Transverse colon (tissue), 4 donors: ENCODE results near the gene TMEM255B. TPM values are rescaled to one million over a fixed set of nuclear protein-coding genes. Genes with fewer than 3 reads are reported as not detected.

Experiments
- DNase-seq: peaks from one replicate; pipeline ENCODE4 v3.0.0-alpha.2; 2019
- H3K27ac ChIP-seq, 4 donors: fragments of 200-600 bp; sonication (generic); 2 replicates each; pipeline ENCODE4 v1.5.1; 2016 to 2018; ENCODE audit warnings: inconsistent platforms in 4 of 4
- H3K27me3 ChIP-seq: fragments of 200-600 bp; sonication (generic); 2 replicates; pipeline ENCODE4 v1.5.1; 2017; ENCODE audit warnings: inconsistent platforms
- H3K36me3 ChIP-seq, 4 donors: fragments of 200-600 bp; sonication (generic); 2 replicates each; pipeline ENCODE4 v1.5.1; 2017 to 2019; ENCODE audit warnings: inconsistent platforms in 4 of 4
- H3K4me1 ChIP-seq, 4 donors: fragments of 200-600 bp; sonication (generic); 2 replicates each; pipeline ENCODE4 v1.5.1; 2017 to 2020; ENCODE audit warnings: inconsistent platforms in 4 of 4
- H3K4me3 ChIP-seq, 4 donors: fragments of 200-600 bp; sonication (generic); 1 replicate in 1 of 4; 2 replicates in 3 of 4; pipeline versions ENCODE4 v1.5.1 to v1.6.1; 2017 to 2019; ENCODE audit warnings: inconsistent platforms in 4 of 4
- H3K9me3 ChIP-seq, 2 donors: fragments of 200-600 bp; sonication (generic); 2 replicates each; pipeline ENCODE4 v1.5.1; 2017 to 2019; ENCODE audit warnings: inconsistent platforms in 2 of 2
- CTCF ChIP-seq, 5 experiments: fragments of 200-600 bp in 3 of 5; fragments of 450-650 bp in 2 of 5; sonication (generic) in 3 of 5; IDR thresholded peaks; 1 replicate in 2 of 5; 2 replicates in 3 of 5; pipeline ENCODE4 v1.5.1; 2016 to 2017; ENCODE audit warnings: antibody characterized with exemption in 5 of 5, inconsistent platforms in 3 of 5, mild to moderate bottlenecking in 2 of 5, moderate library complexity in 1 of 5
- EP300 ChIP-seq: sonication (generic); formaldehyde crosslinking; IDR thresholded peaks from one replicate; pipeline ENCODE4 v1.6.1; 2017; ENCODE audit warnings: antibody characterized with exemption, low read depth
- POLR2A ChIP-seq: fragments of 450-650 bp; IDR thresholded peaks from one replicate; pipeline ENCODE4 v1.6.1; 2016; ENCODE audit warnings: antibody characterized with exemption, mild to moderate bottlenecking, moderate library complexity
- POLR2AphosphoS5 ChIP-seq, 3 donors: sonication (generic); formaldehyde crosslinking; IDR thresholded peaks; one replicate each; pipeline ENCODE4 v1.6.1; 2016; ENCODE audit warnings: antibody characterized with exemption in 3 of 3
- WGBS, 2 donors: methylation state at CpG; one replicate each; pipeline ENCODE4 v1.1.5; 2018; ENCODE audit warnings: low coverage in 1 of 2; 5-methylcytosine and 5-hydroxymethylcytosine counted together
- in situ Hi-C, 4 donors: fragments of 200-750 bp; cut with MboI; loops; one replicate each; pipeline versions ENCODE4 v1.15.0 to v1.15.1; 2017; ENCODE audit warnings: low sequenced_read_pairs in 3 of 4, low pct_ligation_motif_present in 1 of 4, low pct_unique_long_range_greater_than_20kb in 1 of 4
- intact Hi-C: fragments of 100-400 bp; cut with DNase I; formaldehyde crosslinking; loops from one replicate; pipeline ENCODE4 v1.15.1; 2023; ENCODE audit warnings: low total_unique reads
- total RNA-seq, 4 donors: library from RNA; depleted of rRNA; stranded (reverse); fragments of >200 nt; gene quantifications; one replicate each; pipeline ENCODE4 v1.1.0, GENCODE V29; 2016

Gene TMEM255B
- total RNA-seq, 4 donors from 2014 or later: 0.79 to 27.7 (median 9.4) TPM

GRCh38 chr13:113732961-113733950 is 25.8 kb upstream of the TMEM255B start:
- no peak for TF ChIP-seq POLR2AphosphoS5 (IDR thresholded peaks at IDR 0.05)
- no peak for TF ChIP-seq EP300
- TF ChIP-seq POLR2A: no peak

GRCh38 chr13:113734099-113734825 is 24.8 kb upstream of the TMEM255B start:
- intact Hi-C loops (no loop called here), in situ Hi-C loops (no loop called here)
- no peak for TF ChIP-seq CTCF (IDR thresholded peaks at IDR 0.05)
- no peak for TF ChIP-seq EP300
- no peak for TF ChIP-seq POLR2A
- TF ChIP-seq POLR2AphosphoS5 (IDR thresholded peaks at IDR 0.05): no peak
- no peak overlapping the region for H3K4me3 ChIP-seq
- H3K36me3 ChIP-seq: no peaks in the 10 kb centered on the region
- no peak overlapping the region for H3K27ac ChIP-seq
- 89% methylated on average over 26 of the region's 26 CpGs; no CpG with 5 or more reads in 1 of the 2 donors for WGBS, 2 donors
- peaks cover 0 to 9% (median 8%) of the 10 kb centered on the region in 4 donors for H3K4me1 ChIP-seq
- H3K27me3 ChIP-seq: peaks cover 3% of the 10 kb centered on the region
- no peaks in the 10 kb centered on the region for H3K9me3 ChIP-seq
- no peak for DNase-seq

More at GRCh38 chr13:113732961-113733950, 25.8 kb upstream of the TMEM255B start:
- Histone ChIP-seq H3K4me3 (no peak overlapping the region), H3K27ac (no peak overlapping the region), H3K36me3 (no peaks in the 10 kb centered on the region), H3K9me3 (no peaks in the 10 kb centered on the region), H3K4me1 (peaks cover 0 to 9% (median 8%) of the 10 kb centered on the region in 4 donors), H3K27me3 (peaks cover 3% of the 10 kb centered on the region)
- intact Hi-C loops (no loop called here), in situ Hi-C loops (no loop called here)
- WGBS, 2 donors: 90 to 92% methylated on average over 19 to 55 of the region's 55 CpGs
- DNase-seq: no peak

DNA sequence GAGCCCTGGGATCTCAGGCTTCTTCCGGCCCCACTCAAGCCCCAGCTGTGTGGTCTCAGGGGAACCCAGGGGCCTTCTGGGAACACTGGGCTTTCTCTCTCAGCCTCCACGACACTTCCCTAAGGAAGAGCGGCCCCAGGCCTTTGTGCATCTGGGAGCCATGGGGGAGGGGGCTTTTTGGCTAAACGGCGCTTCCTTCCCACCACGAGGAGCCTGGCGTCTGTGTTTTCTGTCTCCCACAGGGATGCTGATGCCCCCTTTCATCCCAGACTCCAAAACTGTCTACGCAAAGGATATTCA is 24.2 kb upstream of the TMEM255B start:
- no peaks in the 10 kb centered on the region for H3K9me3 ChIP-seq
- no peak for TF ChIP-seq POLR2AphosphoS5 (IDR thresholded peaks at IDR 0.05)
- no peak for TF ChIP-seq EP300
- no peak for TF ChIP-seq POLR2A
- no peak for TF ChIP-seq CTCF (IDR thresholded peaks at IDR 0.05)
- H3K27ac ChIP-seq: no peak overlapping the region
- WGBS, 2 donors: 91% methylated on average over 6 of the region's 8 CpGs; no CpG with 5 or more reads in 1 of the 2 donors
- H3K4me1 ChIP-seq: peaks cover 0 to 9% (median 8%) of the 10 kb centered on the region in 4 donors
- no peak for DNase-seq
- peaks cover 3% of the 10 kb centered on the region for H3K27me3 ChIP-seq
- intact Hi-C loops (no loop called here), in situ Hi-C loops (no loop called here)
- H3K4me3 ChIP-seq: no peak overlapping the region
- H3K36me3 ChIP-seq: no peaks in the 10 kb centered on the region

GRCh38 chr13:113735194-113735593 is 23.8 kb upstream of the TMEM255B start:
- TF ChIP-seq POLR2A: no peak
- TF ChIP-seq EP300: no peak
- no peak for TF ChIP-seq CTCF (IDR thresholded peaks at IDR 0.05)
- TF ChIP-seq POLR2AphosphoS5 (IDR thresholded peaks at IDR 0.05): no peak
- Histone ChIP-seq H3K4me1 (peaks cover 0 to 9% (median 8%) of the 10 kb centered on the region in 4 donors), H3K36me3 (no peaks in the 10 kb centered on the region), H3K4me3 (no peak overlapping the region), H3K27ac (no peak overlapping the region), H3K9me3 (no peaks in the 10 kb centered on the region), H3K27me3 (peaks cover 3% of the 10 kb centered on the region)
- WGBS, 2 donors: 86 to 93% methylated on average over 7 to 26 of the region's 26 CpGs
- intact Hi-C loops: no loop called here
- no peak for DNase-seq
- in situ Hi-C loops: no loop called here
